H1 (cell line): Measurements from ENCODE around the gene SYNPO. TPM values are rescaled to one million over a fixed set of nuclear protein-coding genes. Genes with fewer than 3 reads are reported as not detected.

Source experiments
- ATF2 ChIP-seq: IDR thresholded peaks from 2 replicates; pipeline ENCODE4 v1.6.1; 2012; ENCODE audit warnings: low read length, inconsistent platforms
- CBX5 ChIP-seq: fragments of 300-800, 300-1000 bp; sonication (generic); IDR thresholded peaks from 2 replicates; pipeline ENCODE4 v1.7.1; 2016; ENCODE audit warnings: antibody characterized with exemption, low read length, low read depth
- CBX8 ChIP-seq: fragments of 300-800, 300-1000 bp; sonication (generic); IDR thresholded peaks from 2 replicates; pipeline ENCODE4 v1.7.1; 2016; ENCODE audit warnings: low read depth, low read length, borderline replicate concordance
- CHD1 ChIP-seq: IDR thresholded peaks from 2 replicates; pipeline ENCODE4 v1.6.1; 2012; ENCODE audit warnings: low read depth, low read length, improper control_type of control experiment
- CHD7 ChIP-seq: fragments of 300-600 bp; sonication (generic); IDR thresholded peaks from 2 replicates; pipeline ENCODE4 v1.7.1; 2012; ENCODE audit warnings: low read length, moderate library complexity, mild to moderate bottlenecking, inconsistent platforms; ENCODE audit not compliant: insufficient replicate concordance
- EZH2 ChIP-seq: fragments of 200-600 bp; sonication (generic); IDR thresholded peaks from 2 replicates; pipeline ENCODE4 v1.7.1; 2012; ENCODE audit warnings: low read depth, mild to moderate bottlenecking, moderate library complexity, low read length, inconsistent platforms; ENCODE audit not compliant: severe bottlenecking
- NANOG ChIP-seq: IDR thresholded peaks from 2 replicates; pipeline ENCODE4 v1.6.1; 2011; ENCODE audit warnings: low read length, low read depth, mild to moderate bottlenecking, inconsistent platforms; ENCODE audit not compliant: insufficient read depth, poor library complexity, severe bottlenecking
- SIRT6 ChIP-seq: IDR thresholded peaks from one replicate; pipeline ENCODE4 v1.7.1; 2012; ENCODE audit warnings: low read length, inconsistent platforms
- SIX5 ChIP-seq: IDR thresholded peaks from 2 replicates; pipeline ENCODE4 v1.6.1; 2011; ENCODE audit warnings: mild to moderate bottlenecking, low read depth, low read length
- YY1 ChIP-seq: IDR thresholded peaks from 2 replicates; pipeline ENCODE4 v1.6.1; 2011; ENCODE audit warnings: low read depth, mild to moderate bottlenecking, low read length
- ZNF274 ChIP-seq: IDR thresholded peaks from 2 replicates; pipeline ENCODE4 v1.7.0; 2012; ENCODE audit warnings: low read length, borderline replicate concordance; ENCODE audit errors: extremely low read depth
- polyA plus RNA-seq, 7 experiments: library from polyadenylated mRNA; depleted of rRNA in 3 of 7; stranded (reverse) in 5 of 7; unstranded in 2 of 7; fragments of >200 nt in 5 of 7; fragments of 200-250 nt in 2 of 7; gene quantifications; 1 replicate in 5 of 7; 2 replicates in 1 of 7; 4 replicates in 1 of 7; pipeline versions ENCODE4 v1.2.1 to v1.2.3, GENCODE V29; 2011 to 2013; ENCODE audit warnings: missing spikeins in 2 of 7, mixed read lengths in 2 of 7
- total RNA-seq: library from RNA; stranded (reverse); fragmentation: NEBNext Ultra II Directional; extraction: Animal tissue kit (Norgen Biotek cat#: 25700); gene quantifications from 2 replicates; pipeline ENCODE4 v1.2.1, GENCODE V29; 2021

Gene SYNPO
- total and polyA plus RNA-seq, 2 of the 8 experiments (the other 6 are each of a cell fraction or from before 2014, with no cell fraction given), result 2.3 TPM

GRCh38 chr5:150639377-150639692 lies 1.1 kb upstream of the SYNPO start (continued):
- TF ChIP-seq CHD7, result no peak
- TF ChIP-seq ZNF274, result no peak
- no peak for TF ChIP-seq CBX8
- TF ChIP-seq SIX5, result no peak
- TF ChIP-seq CHD1, result no peak
- TF ChIP-seq YY1, result no peak
- no peak for TF ChIP-seq NANOG
- TF ChIP-seq EZH2, result no peak
- TF ChIP-seq SIRT6, result no peak
- TF ChIP-seq ATF2, result no peak
- TF ChIP-seq CBX5, result no peak
